Measurements from ENCODE around the gene EFCAB14.
"Not testable (repeated sequence)": the region's sequence is repeated elsewhere in the genome, so short reads cannot be mapped to it uniquely, and the experiment has no call there.

Gene EFCAB14

DNA sequence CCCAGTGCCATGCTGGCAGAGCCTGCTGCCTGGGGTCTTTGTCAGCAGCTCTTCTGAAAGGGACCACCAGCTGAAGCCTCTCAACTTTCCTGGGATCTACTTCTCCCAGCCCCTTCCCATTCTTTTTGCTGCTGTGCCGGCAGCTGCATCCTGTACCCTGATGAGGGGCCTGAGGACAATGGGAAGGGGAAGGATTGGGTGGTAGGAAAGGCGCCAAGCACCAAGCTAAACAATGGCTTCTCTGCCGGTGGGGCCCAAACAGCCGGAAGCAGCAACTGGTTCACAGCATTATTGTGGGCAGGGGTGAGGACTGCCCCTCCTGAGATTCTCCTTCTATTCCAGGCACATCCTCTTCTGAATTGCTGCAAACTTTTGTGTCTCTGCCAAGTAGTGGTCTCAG, 5.0 kb upstream of the EFCAB14 start:
- no peak for DNase-seq (ENCODE audit: low spot score)

DNA sequence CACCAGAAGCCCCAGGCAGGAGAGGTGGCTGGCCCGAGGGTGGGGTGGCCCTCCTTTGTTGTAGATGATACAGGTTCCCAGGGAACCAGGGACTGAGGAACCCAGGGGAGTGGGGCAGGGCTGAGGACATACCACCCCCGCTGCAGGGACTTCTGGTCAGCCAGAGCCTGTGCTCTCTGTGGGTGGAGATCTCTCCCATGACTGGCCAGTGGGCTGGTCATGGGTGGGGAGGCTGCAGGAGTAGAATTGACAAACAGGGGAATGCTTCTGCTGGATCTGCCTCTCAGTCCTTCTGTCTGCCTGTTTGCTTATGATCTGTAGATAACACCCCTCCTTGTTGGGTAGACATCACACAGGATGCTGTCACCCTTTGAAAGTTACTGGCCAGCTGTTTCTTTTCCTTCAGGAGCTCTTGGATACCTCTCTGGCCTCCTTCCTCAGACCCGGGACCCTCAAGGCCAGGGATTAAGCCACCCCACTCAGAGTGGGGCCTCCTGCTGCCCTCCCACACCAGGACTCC, 2.8 kb upstream of the EFCAB14 start:
- no peak for DNase-seq (ENCODE audit: low spot score)

DNA sequence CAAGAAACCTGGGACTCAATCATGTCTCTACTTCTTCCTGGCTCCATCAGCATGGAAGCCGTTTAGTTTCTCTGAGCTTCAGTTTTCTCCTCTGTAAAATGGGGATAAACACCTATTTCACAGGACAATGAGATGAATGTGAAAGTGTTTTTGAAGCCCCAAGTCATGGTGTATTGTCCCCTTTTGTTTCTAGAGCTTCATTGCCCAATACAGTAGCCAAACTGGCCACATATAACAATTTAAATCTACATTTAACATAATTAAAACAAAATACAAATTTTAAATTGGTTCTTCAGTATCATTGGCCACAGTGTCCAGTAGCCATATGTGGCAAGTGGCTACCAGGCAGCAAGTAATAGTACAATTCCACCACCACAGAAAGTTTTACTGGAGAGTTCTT, 2.3 kb upstream of the EFCAB14 start:
- no peak for DNase-seq (ENCODE audit: low spot score)

DNA sequence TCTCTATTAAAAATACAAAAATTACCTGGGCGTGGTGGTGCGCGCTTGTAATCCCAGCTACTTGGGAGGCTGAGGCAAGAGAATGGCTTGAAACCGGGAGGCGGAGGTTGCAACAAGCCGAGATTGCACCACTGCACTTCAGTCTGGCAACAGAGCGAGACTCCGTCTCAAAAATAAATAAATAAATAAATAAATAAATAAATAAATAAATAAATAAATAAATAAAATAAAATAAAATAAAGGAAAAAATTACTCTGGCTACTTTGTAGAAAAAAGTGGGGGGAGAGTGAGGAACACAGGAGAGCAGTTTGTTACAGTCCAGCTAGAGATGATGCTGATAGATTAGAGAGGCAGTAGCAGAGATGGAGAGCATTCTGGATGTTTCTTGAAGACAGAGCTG, 1.4 kb upstream of the EFCAB14 start:
- not testable (repeated sequence) for DNase-seq (ENCODE audit: low spot score)

DNA sequence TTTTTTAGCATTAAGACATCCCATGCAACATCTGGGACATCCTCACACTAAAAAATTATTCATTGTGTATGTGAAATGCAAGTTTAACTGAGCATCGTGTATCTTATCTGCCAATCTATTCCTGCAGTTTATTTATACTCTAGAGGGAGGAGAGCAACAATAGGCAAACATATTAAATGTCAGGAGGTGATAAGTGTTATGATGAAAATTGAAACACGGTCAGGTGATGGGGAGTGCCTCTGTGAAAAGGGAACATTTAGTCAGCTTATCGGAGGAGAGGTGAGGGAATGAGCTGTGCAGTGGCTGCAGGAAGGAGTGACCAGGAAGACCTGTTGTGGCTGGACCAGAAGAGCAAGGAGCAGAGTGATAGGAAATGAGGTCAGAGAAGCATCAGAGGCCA, 775 bp upstream of the EFCAB14 start:
- DNase-seq (ENCODE audit: low spot score): no peak

DNA sequence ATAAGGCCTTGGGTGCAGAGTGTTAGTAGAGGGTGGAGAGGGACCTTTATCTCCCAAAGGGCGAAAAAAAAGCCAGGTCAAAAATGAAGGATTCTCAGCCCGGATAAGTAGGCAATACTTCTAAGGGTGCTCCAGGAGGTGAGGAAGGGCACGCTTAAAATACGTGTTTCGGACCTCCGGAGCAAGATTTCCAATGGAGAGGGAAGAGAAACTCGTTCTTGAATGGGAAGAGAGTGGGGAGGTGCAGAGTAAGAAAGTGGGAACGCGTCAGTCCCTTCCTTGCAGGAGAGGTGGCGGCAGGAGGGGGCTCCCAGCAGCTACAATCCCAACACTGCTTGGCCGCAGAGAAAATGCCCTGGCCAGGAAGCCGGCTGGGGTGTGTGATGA, 581 bp downstream of the EFCAB14 start:
- DNase-seq (ENCODE audit: low spot score): no peak

DNA sequence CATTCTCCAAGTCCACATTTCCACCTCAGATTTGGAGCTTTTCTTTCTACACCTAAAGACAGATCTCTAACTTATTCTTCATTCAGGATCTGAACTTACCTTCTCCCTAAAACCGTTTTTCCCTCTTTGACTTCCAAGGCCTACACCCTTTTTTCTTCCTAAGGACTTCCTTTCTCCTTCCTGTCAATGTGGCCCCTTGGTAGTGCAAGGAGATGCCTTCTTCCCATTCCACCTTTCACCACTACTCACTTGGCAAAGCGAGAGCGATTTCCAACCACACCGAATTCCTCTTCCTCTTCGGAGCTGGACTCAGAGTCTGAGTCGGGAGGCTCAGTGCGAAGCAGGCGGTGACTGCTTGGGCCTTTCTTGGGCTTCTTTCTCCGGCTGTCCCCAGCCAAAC, 1.3 kb downstream of the EFCAB14 start:
- no peak for DNase-seq (ENCODE audit: low spot score)

DNA sequence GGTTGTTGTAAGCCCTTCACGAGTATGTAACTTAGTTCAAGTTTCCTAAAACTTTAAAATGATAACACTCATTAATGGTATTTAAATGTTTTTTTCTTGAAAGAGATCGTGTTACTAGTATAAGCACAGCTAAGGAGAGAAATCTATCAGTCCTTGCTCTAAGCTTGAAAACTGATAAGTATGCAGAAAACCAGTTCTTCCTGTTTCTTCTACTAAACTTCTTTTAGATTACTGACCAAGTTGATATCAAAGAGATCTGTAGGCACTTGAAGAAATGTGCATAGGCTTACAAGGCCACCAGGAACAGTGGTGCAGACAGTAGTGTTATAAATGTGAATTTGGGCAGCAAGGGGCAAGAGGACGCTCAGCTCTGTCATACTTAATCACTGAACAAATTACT, 3.9 kb downstream of the EFCAB14 start:
- DNase-seq (ENCODE audit: low spot score): no peak

GRCh38 chr1:46708121-46708520, 10.8 kb downstream of the EFCAB14 start:
- DNase-seq (ENCODE audit: low spot score): no peak

DNA sequence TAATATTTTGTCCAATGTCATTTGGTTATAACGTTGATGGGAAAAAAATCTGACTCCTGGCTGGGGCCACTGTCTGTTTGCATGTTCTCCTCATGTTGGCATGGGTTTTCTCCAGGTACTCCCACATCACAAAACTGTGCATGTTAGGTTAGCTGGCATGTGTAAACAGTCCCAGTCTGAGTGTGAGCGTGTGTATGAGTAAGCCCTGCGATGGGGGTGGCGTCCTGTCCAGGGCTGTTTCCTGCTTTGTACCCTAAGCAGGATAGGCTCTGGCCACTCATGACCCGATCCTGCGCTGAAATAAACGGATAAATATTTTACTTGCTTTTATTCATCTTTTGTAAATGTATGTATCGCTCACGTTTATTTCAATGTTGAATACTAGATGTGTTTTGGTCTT, 13.5 kb downstream of the EFCAB14 start:
- DNase-seq (ENCODE audit: low spot score): no peak

DNA sequence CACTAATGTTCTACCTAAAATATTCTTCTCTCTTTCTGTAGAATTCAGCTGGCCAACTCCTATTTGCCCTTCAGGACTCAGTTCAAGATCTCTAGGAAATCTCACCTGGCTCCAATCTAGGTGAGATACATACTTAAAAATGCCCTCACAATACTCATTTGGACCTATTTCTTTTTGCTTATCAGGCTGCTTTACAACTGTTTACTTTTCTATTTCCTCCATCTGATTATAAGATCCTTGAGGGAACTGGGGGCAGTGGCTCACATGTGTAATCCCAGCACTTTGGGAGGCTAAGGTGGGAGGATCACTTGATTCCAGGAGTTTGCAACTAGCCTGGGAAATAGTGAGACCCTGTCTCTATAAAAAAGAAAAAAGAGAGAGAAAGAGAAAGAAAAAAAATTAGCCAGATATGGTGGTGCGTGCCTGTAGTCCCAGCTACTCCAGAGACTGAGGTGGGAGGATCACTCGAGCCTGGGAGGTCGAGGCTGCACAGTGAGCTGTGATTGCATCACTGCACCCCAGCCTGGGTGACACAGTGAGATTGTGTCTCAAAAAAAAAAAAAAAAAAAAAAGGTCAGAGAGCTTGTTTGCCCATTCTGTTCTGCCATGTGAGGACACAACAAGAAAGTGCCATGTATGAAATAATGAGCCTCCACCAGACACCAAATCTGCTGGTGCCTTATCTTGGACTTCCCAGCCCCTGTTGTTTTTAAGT, 14.8 kb downstream of the EFCAB14 start:
- no peak for DNase-seq (ENCODE audit: low spot score)

- no peak for DNase-seq (ENCODE audit: low spot score)
Measured at GRCh38 chr1:46699666-46700065, 19.2 kb downstream of the EFCAB14 start.

DNA sequence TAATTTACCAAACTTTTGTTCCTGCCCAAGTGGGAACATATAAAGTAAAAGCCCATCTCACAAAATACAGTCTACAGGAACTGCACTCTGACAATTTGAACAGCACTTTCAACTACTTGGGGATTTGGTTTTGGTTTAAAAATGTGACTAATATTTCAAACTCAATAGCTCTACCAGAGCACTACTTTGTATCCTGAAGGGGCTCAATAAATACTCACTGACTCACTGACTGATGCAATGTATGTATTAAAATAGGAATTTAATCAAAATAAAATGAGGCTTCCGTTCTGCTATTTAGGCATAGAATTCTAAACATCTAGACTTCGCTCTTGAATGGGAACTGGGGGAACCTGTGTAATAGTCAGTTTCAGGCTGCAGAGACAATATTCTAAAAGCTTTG, 21.9 kb downstream of the EFCAB14 start:
- DNase-seq (ENCODE audit: low spot score): no peak

DNA sequence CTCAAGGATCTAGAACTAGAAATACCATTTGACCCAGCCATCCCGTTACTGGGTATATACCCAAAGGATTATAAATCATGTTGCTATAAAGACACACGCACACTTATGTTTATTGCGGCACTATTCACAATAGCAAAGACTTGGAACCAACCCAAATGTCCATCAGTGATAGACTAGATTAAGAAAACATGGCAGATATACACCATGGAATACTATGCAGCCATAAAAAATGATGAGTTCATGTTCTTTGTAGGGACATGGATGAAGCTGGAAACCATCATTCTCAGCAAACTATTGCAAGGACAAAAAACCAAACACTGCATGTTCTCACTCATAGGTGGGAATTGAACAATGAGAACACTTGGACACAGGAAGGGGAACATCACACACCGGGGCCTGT, 24.2 kb downstream of the EFCAB14 start:
- DNase-seq (ENCODE audit: low spot score): not testable (repeated sequence)

DNA sequence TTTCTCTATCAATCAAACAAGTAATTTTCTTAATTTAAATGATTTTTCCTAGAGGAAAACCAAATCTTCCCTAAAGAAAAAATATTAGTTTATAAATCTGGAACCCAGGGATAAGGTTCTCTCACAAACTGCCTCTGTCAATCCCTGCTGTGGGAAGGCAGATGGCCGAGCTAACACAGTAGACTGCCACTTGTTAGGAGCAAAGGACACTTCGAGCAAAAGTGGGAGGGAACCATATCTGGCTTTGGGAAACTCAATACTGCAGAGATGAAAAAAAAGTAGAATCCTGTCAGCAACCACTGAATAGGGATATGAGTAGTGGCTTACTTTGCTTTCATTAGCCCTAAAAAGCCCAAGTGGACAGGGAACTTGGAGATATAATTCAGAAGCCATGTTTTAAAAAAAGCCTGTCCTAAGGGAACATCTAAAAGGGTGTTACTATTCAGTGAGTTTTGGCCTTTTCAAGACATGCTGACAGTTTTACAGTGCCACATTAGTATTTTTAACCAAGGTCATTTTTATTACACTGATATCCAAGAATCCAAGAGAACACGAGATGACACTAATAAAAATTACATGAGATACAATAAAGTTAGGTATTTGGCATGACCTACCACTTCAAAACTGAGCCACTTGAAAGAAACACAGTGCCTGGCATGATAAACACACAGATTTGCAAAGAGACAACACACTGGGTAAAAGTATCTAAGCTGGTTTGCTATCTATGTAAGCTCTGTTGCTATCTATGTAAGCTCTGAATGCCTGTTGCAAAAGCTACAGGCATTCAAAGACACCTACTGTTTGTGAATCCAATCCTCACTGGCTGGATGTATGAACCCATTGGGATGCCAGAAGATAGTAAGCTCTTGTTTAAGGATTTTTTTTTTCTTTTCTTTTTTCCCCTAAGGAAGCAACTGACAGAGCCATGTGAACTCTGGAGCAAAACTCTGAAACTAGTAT, 25.8 kb downstream of the EFCAB14 start:
- DNase-seq (ENCODE audit: low spot score): no peak

DNA sequence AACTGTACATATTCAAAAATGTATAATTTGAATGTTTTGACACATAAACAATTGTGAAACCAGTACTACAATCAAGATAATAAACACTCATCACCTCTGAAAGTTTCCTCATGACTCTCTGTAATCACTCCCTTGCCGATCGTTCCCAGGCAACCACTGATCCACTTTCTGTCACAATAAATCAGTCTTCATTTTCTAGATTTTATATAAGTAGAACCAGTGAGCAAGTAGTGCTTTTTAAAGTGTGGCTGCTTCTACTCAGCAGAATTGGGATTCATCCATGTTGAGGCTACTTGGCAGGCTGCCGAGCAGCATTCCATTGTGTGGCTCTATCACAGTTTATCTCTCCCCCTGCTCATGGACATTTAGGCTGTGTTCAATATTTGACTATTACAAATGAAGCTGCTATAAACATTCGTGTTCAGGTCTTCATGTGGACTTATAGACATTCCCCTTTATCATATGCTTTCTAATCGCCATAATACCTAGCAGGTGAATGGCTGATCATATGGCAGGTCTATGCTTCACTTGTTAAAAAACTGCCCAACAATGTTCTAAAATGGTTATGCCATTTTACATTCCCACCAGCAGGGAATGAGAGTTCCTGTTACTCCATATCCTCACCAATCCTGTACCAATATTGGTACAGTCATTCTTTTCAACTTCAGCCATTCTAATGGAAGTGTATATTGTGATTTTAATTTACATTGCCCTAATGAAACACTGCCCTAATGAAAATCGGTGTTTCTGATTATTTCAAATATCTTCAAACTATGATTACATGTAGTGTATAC, 26.7 kb downstream of the EFCAB14 start:
- no peak for DNase-seq (ENCODE audit: low spot score)

DNA sequence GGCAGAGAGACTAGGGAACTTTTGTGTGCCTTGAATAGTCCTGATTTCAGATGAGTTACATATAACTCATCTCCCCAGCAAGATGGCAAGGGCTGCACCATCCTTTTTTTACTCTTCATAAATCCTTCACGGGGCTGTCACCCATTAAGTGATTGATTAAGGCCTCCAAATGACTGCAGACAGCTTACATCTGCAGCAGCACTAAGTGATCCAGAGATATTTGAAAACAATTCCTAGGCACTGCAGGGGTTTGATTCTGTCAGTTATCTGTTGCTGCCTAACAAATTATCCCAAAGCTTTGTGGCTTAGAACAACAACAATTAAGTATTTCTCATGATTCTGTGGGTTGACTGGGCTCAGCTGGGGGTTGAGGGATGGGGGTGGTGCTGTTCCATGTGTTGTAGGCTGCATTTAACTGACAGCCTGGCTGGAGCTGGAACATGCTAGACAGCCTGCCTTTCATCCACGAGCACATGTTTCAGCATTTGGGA, 27.9 kb downstream of the EFCAB14 start:
- DNase-seq (ENCODE audit: low spot score): no peak

DNA sequence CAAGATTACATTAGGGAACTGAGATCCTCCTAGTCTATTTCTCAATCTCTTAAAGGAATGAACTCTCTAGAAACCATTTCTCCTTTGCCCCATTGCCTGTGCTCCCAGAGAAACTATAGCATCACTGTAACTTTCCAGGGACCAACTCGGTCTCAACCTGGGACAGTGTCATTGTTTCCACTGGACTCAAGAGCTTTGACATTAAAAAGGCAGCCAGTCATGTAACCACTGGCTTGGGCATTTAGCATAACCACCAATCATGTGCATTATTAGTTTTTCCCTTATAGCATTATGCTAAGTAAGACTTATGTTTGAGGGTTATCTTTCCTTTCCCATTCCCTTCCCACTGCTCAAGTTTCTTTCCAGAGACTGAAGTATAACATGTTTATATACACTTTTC, 29.0 kb downstream of the EFCAB14 start:
- no peak for DNase-seq (ENCODE audit: low spot score)

DNA sequence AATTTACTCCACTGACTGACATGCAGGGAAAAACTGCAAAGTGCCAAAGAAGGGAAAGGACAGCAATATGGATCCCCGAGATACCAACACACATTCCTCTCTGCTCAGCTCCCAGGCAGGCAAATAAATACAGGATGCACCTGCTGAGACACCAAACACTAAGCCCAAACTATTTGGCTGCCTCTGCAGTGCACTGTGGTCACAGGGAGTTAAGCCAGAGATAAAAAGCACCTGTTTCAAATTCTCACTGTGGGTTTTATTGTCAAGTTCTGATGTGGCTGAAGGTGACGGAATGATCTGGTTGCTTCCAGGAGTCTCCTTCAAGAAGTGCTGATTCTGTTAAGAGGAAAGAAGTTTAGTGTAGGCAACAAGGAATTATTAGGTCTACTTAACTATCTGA, 29.6 kb downstream of the EFCAB14 start:
- DNase-seq (ENCODE audit: low spot score): no peak

DNA sequence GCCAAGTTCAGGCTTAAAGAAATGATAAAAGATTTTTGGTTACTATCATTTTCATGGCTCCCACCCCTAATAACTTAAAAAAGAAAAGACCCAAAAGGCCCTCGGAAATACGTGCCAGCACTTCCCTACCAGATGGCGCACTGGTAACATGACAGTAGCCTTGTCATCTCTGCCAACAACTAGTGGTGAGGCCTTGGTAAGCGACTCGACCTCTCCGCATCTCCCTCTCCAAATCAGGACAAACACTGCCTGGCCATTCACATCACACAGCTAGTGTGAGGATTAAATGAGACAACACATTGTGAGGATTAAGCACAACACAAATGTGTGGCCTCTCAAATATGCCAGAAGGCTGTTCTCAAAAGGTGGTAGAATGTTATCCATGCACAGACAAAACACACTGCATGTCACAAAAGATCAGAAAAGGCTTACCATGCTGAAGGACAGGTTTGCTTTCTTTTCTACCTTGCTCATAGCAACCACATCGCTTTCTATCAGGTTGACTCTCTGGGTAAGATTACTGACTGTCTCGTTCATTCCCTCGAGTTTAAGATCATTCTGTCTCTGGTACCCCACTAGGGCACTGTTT, 30.9 kb downstream of the EFCAB14 start:
- DNase-seq (ENCODE audit: low spot score): no peak

DNA sequence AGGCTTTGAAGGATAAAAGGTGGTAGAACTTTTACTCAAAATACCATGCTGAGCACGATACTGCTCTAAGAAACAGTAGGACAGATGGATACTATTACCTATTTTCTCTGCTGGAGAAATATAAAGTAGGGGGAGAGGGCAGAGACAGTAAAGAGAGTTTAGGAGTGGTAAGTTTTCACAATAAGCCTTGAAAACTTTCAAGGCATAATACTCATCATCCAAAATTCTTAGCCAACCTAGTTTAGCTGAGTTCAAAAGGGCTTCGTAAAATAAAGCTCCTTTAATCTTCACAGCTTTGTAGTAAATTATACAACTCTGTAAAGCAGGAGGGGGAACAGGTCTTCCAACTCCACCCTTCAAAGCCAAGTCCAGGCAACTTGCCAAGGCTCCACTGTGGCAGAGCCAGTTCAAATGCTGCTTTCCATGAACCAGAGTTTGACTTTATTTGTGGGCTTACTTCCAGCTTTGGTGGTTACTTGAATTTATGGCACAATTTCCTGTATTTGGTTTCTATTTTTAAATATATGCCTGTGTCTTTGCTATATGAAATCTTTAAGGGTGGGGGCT, 31.7 kb downstream of the EFCAB14 start:
- no peak for DNase-seq (ENCODE audit: low spot score)
